ENCODE results near the gene ERBB3. TPM values are rescaled to one million over a fixed set of nuclear protein-coding genes. Genes with fewer than 3 reads are reported as not detected.

The ERBB3 gene
- total RNA-seq, 1 donor from 2014 or later, result 3.8 TPM

DNA sequence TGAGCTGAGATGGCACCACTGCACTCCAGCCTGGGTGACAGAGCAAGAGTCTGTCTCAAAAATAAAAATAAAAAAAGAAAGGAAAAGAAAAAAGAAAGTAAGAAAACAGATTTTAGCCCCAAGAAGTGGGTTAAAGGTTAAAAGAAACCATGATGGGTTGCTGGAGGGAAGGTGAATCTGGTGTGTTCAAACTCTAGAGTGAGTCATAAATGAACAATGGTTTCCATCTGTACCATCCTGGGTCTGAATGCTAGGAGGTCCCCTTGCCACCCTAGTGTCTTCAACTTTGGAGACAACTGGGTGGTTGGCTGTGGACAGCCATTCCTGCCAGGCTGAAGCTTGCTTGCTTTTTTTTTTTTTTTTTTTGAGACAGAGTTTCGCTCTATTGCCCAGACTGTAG lies 39.8 kb upstream of the ERBB3 start:
- TF ChIP-seq EZH2 (IDR thresholded peaks at IDR 0.05; ENCODE audit: insufficient read depth, low read length), result no peak
- TF ChIP-seq, protein P1, sequence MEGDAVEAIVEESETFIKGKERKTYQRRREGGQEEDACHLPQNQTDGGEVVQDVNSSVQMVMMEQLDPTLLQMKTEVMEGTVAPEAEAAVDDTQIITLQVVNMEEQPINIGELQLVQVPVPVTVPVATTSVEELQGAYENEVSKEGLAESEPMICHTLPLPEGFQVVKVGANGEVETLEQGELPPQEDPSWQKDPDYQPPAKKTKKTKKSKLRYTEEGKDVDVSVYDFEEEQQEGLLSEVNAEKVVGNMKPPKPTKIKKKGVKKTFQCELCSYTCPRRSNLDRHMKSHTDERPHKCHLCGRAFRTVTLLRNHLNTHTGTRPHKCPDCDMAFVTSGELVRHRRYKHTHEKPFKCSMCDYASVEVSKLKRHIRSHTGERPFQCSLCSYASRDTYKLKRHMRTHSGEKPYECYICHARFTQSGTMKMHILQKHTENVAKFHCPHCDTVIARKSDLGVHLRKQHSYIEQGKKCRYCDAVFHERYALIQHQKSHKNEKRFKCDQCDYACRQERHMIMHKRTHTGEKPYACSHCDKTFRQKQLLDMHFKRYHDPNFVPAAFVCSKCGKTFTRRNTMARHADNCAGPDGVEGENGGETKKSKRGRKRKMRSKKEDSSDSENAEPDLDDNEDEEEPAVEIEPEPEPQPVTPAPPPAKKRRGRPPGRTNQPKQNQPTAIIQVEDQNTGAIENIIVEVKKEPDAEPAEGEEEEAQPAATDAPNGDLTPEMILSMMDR (IDR thresholded peaks at IDR 0.05; ENCODE audit: insufficient read depth, low read depth, low read length), result no peak
- H3K36me3 Mint-ChIP-seq (ENCODE audit: low read depth, unreplicated experiment), result peaks cover 5% of the 10 kb centered on the region
- no peak for DNase-seq (ENCODE audit: low read depth)
- H3K4me2 ChIP-seq (ENCODE audit: low read length), result no peak overlapping the region
- no peaks in the 10 kb centered on the region for H3K27me3 ChIP-seq (ENCODE audit: insufficient read depth, low read length)
- H3K9me3 Mint-ChIP-seq (ENCODE audit: unreplicated experiment), result no peaks in the 10 kb centered on the region
- H3K4me1 ChIP-seq (ENCODE audit: insufficient read depth, low read length), result peaks cover 17% of the 10 kb centered on the region
- H3K9me3 ChIP-seq (ENCODE audit: insufficient read depth, low read depth, low read length), result no peaks in the 10 kb centered on the region
- H4K20me1 ChIP-seq (ENCODE audit: insufficient read depth, low read length), result peaks cover 28% of the 10 kb centered on the region
- no peak overlapping the region for H2AFZ ChIP-seq (ENCODE audit: low read depth, low read length)
- no peak for FAIRE-seq
- no peak overlapping the region for H3K27ac Mint-ChIP-seq (ENCODE audit: unreplicated experiment)
- no peaks in the 10 kb centered on the region for H3K27me3 Mint-ChIP-seq (ENCODE audit: low read depth, unreplicated experiment)
- peaks cover 32% of the 10 kb centered on the region for H3K79me2 ChIP-seq (ENCODE audit: insufficient read depth, low read length)
- H3K36me3 ChIP-seq (ENCODE audit: insufficient read depth, low read length), result peaks cover 23% of the 10 kb centered on the region
- no peak overlapping the region for H3K4me3 Mint-ChIP-seq (ENCODE audit: unreplicated experiment)
- no peak overlapping the region for H3K27ac ChIP-seq (ENCODE audit: low read depth, low read length)
- no peak overlapping the region for H3K4me3 ChIP-seq (ENCODE audit: insufficient read depth, low read depth, low read length)
- H3K4me1 Mint-ChIP-seq (ENCODE audit: low read depth, unreplicated experiment), result peaks cover 10% of the 10 kb centered on the region
- no peak overlapping the region for H3K9ac ChIP-seq (ENCODE audit: low read length)

GRCh38 chr12:56040963-56041551 lies 38.9 kb upstream of the ERBB3 start:
- H3K79me2 ChIP-seq (ENCODE audit: insufficient read depth, low read length), result peaks cover 32% of the 10 kb centered on the region
- peak overlapping the region; percentile 97 for H3K9ac ChIP-seq (ENCODE audit: low read length)
- peak overlapping the region; percentile 58 for H3K4me3 ChIP-seq (ENCODE audit: insufficient read depth, low read depth, low read length)
- FAIRE-seq (no peak), DNase-seq (ENCODE audit: low read depth) (no peak)
- H3K4me1 Mint-ChIP-seq (ENCODE audit: low read depth, unreplicated experiment), result peaks cover 10% of the 10 kb centered on the region
- H3K4me2 ChIP-seq (ENCODE audit: low read length), result peak overlapping the region; percentile 98
- peaks cover 17% of the 10 kb centered on the region for H3K4me1 ChIP-seq (ENCODE audit: insufficient read depth, low read length)
- H3K36me3 ChIP-seq (ENCODE audit: insufficient read depth, low read length), result peaks cover 29% of the 10 kb centered on the region
- no peaks in the 10 kb centered on the region for H3K36me3 Mint-ChIP-seq (ENCODE audit: low read depth, unreplicated experiment)
- H3K4me3 Mint-ChIP-seq (ENCODE audit: unreplicated experiment), result peak overlapping the region; percentile 82
- peak overlapping the region; percentile 39 for H2AFZ ChIP-seq (ENCODE audit: low read depth, low read length)
- peak overlapping the region; percentile 81 for H3K27ac Mint-ChIP-seq (ENCODE audit: unreplicated experiment)
- H3K9me3 ChIP-seq (ENCODE audit: insufficient read depth, low read depth, low read length), result no peaks in the 10 kb centered on the region
- H4K20me1 ChIP-seq (ENCODE audit: insufficient read depth, low read length), result peaks cover 35% of the 10 kb centered on the region
- H3K27ac ChIP-seq (ENCODE audit: low read depth, low read length), result no peak overlapping the region
- no peaks in the 10 kb centered on the region for H3K9me3 Mint-ChIP-seq (ENCODE audit: unreplicated experiment)
- H3K27me3 Mint-ChIP-seq (ENCODE audit: low read depth, unreplicated experiment), result no peaks in the 10 kb centered on the region
- H3K27me3 ChIP-seq (ENCODE audit: insufficient read depth, low read length), result no peaks in the 10 kb centered on the region
- TF ChIP-seq, protein P1 (IDR thresholded peaks at IDR 0.05; ENCODE audit: insufficient read depth, low read depth, low read length), result no peak
- no peak for TF ChIP-seq EZH2 (IDR thresholded peaks at IDR 0.05; ENCODE audit: insufficient read depth, low read length)
